HG02571 (cell line): ENCODE results near the gene APOL6.

Source experiments
- ATAC-seq: cut with Tn5 transposase; IDR thresholded peaks from one replicate; pipeline ENCODE4 v1.9.1; 2021; ENCODE audit warnings: mild to moderate bottlenecking, moderate library complexity; ENCODE audit not compliant: unreplicated experiment

APOL6 gene

DNA sequence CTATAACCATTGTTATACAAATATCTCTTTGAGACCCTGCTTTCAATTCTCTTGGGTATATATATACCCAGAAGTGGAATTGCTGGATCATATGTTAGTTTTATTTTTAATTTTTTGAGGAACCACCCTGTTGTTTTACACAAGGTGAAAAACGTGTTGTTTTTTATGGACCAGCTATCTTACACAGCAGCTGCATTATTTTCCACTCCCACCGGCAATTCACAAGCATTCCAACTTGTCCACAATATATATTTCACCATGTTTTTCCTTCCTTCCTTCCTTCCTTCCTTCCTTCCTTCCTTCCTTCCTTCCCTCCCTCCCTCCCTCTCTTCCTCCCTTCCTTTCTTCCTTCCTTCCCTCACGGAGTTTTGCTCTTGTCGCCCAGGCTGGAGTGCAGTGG is 63.1 kb downstream of the APOL6 start:
- no peak for ATAC-seq

DNA sequence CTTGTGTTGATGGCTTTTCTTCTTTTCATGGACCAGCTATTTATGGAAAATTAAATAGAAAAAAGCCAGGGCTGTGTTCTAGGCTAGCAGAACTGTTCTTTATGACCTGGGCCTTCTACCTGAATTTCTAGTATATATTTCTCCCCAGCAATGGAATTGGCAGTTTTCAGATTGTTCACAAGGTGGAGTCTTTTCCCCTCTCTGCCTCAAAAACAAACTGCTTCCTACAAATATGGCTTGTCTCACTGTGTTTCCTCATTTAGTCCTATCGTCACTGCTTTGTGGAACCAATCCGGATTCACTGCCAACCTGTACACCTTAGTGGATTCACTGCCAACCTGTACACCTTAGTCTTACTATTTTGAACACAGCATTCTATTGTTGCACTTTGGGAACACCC is 64.4 kb downstream of the APOL6 start:
- ATAC-seq: no peak

DNA sequence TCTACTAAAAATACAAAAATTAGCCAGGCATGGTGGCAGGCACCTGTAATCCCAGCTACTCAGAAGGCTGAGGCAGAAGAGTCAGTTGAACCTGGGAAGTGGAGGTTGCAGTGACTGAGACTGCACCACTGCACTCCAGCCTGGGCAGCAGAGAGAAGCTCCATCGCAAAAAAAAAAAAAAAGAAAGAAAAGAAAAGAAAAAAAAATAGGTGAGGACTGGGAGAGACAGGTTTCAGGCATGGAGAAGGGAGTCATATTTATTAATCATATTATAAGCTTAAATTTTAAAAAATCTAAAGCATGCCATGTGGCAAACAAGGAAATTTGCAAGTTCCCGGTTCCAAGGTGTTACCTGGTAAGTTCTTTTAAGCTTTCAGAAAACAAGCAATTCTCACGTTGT is 69.3 kb downstream of the APOL6 start, which contains the start of gene APOL5:
TSS of gene APOL5 (plus strand) at position 301 of the 400 bp plus-strand sequence. CDS start at position 301, 0 bp downstream.
- no peak for ATAC-seq
